ENCODE results near the gene GAPDHS. TPM values are rescaled to one million over a fixed set of nuclear protein-coding genes. Genes with fewer than 3 reads are reported as not detected.

Gene GAPDHS
- total and polyA plus RNA-seq, 2 donors (not counting 1 experiment from before 2014, with no cell fraction given): not detected

GRCh38 chr19:35501684-35502083 lies 31.6 kb upstream of the GAPDHS start:
- H4K20me1 ChIP-seq (ENCODE audit: control insufficient read depth, insufficient read depth, low read length, poor library complexity, severe bottlenecking): no peaks in the 10 kb centered on the region
- no peak overlapping the region for H3K4me2 ChIP-seq (replicated peaks; ENCODE audit: low read depth, low read length, poor library complexity, severe bottlenecking)
- Mint-ChIP-seq H3K4me3 (no peak overlapping the region), H3K27ac (no peak overlapping the region), H3K4me1 (no peaks in the 10 kb centered on the region), H3K9me3 (ENCODE audit: insufficient read depth) (no peaks in the 10 kb centered on the region), H3K27me3 (peaks cover 36% of the 10 kb centered on the region)
- no peak overlapping the region for H3K4me3 ChIP-seq (ENCODE audit: control extremely low read depth in 1 of 5, extremely low read depth in 1 of 5, insufficient read depth in 1 of 5, low read depth in 2 of 5, low read length in 4 of 5)
- no peaks in the 10 kb centered on the region for H3K9me3 ChIP-seq (ENCODE audit: control extremely low read depth in 1 of 3, control insufficient read depth in 2 of 3, insufficient read depth in 1 of 3, low read length in 2 of 3)
- H3K36me3 ChIP-seq (replicated peaks in 1 of 2; ENCODE audit: control extremely low read depth in 1 of 2, control insufficient read depth in 1 of 2, extremely low read depth in 1 of 2, insufficient read depth in 2 of 2, low read length in 1 of 2): no peaks in the 10 kb centered on the region
- no peaks in the 10 kb centered on the region for H3K4me1 ChIP-seq (ENCODE audit: control insufficient read depth in 2 of 2, insufficient read depth in 2 of 2, low read length in 2 of 2)
- intact Hi-C loops (cut with micrococcal nuclease): no loop called here
- H3K79me2 ChIP-seq (ENCODE audit: control insufficient read depth, insufficient read depth, low read length): no peaks in the 10 kb centered on the region
- 78% methylated on average over 8 of the region's 15 CpGs for WGBS (ENCODE audit: insufficient coverage)
- H3K27ac ChIP-seq (ENCODE audit: low read length in 2 of 2): no peak overlapping the region
- no peak for TF ChIP-seq CTCF (IDR thresholded peaks at IDR 0.05)
- TF ChIP-seq EZH2 (IDR thresholded peaks at IDR 0.05; ENCODE audit: borderline replicate concordance, insufficient read depth, low read depth, low read length, poor library complexity, severe bottlenecking): no peak
- ATAC-seq (ENCODE audit: low read depth) (no peak), DNase-seq (no peak)
- H2AFZ ChIP-seq (ENCODE audit: insufficient read depth, low read depth, low read length, poor library complexity, severe bottlenecking): no peak overlapping the region
- H3K27me3 ChIP-seq (replicated peaks in 1 of 4; ENCODE audit: control extremely low read depth in 1 of 4, control insufficient read depth in 3 of 4, insufficient read depth in 4 of 4, low read length in 3 of 4): peaks cover 0 to 21% (median 2%) of the 10 kb centered on the region in 4 experiments
- CTCF ChIA-PET: no interaction called here
- H3K9ac ChIP-seq (ENCODE audit: low read length): no peak overlapping the region
- POLR2A ChIA-PET: interaction anchor here (0.5 kb wide), 1 partner anchor 21 kb away, joined by 5 read pairs; no protein-coding TSS in a partner anchor

- no peak for ATAC-seq (ENCODE audit: low read depth)
- Mint-ChIP-seq H3K4me1 (no peaks in the 10 kb centered on the region), H3K27me3 (peaks cover 45% of the 10 kb centered on the region), H3K4me3 (no peak overlapping the region), H3K27ac (no peak overlapping the region), H3K9me3 (ENCODE audit: insufficient read depth) (no peaks in the 10 kb centered on the region)
- intact Hi-C loops (cut with micrococcal nuclease): no loop called here
- CTCF ChIA-PET: interaction anchor here (0.9 kb wide), 2 partner anchors 12 to 75 kb away, joined by 3 read pairs; no protein-coding TSS in a partner anchor
- POLR2A ChIA-PET: no interaction called here
- H4K20me1 ChIP-seq (ENCODE audit: control insufficient read depth, insufficient read depth, low read length, poor library complexity, severe bottlenecking): no peaks in the 10 kb centered on the region
- WGBS (ENCODE audit: insufficient coverage): no CpG with 5 or more reads among the region's 4 CpGs
- no peak overlapping the region for H3K4me3 ChIP-seq (ENCODE audit: control extremely low read depth in 1 of 5, extremely low read depth in 1 of 5, insufficient read depth in 1 of 5, low read depth in 2 of 5, low read length in 4 of 5)
- no peak overlapping the region for H3K4me2 ChIP-seq (replicated peaks; ENCODE audit: low read depth, low read length, poor library complexity, severe bottlenecking)
- no peaks in the 10 kb centered on the region for H3K9me3 ChIP-seq (ENCODE audit: control extremely low read depth in 1 of 3, control insufficient read depth in 2 of 3, insufficient read depth in 1 of 3, low read length in 2 of 3)
- no peaks in the 10 kb centered on the region for H3K79me2 ChIP-seq (ENCODE audit: control insufficient read depth, insufficient read depth, low read length)
- no peaks in the 10 kb centered on the region for H3K4me1 ChIP-seq (ENCODE audit: control insufficient read depth in 2 of 2, insufficient read depth in 2 of 2, low read length in 2 of 2)
- H3K36me3 ChIP-seq (replicated peaks in 1 of 2; ENCODE audit: control extremely low read depth in 1 of 2, control insufficient read depth in 1 of 2, extremely low read depth in 1 of 2, insufficient read depth in 2 of 2, low read length in 1 of 2): no peaks in the 10 kb centered on the region
- DNase-seq: no peak
- no peak overlapping the region for H3K27ac ChIP-seq (ENCODE audit: low read length in 2 of 2)
- peaks cover 0 to 29% (median 2%) of the 10 kb centered on the region in 4 experiments for H3K27me3 ChIP-seq (replicated peaks in 1 of 4; ENCODE audit: control extremely low read depth in 1 of 4, control insufficient read depth in 3 of 4, insufficient read depth in 4 of 4, low read length in 3 of 4)
- no peak overlapping the region for H2AFZ ChIP-seq (ENCODE audit: insufficient read depth, low read depth, low read length, poor library complexity, severe bottlenecking)
- H3K9ac ChIP-seq (ENCODE audit: low read length): no peak overlapping the region
- TF ChIP-seq CTCF (IDR thresholded peaks at IDR 0.05) (no peak), EZH2 (IDR thresholded peaks at IDR 0.05; ENCODE audit: borderline replicate concordance, insufficient read depth, low read depth, low read length, poor library complexity, severe bottlenecking) (no peak)
Observed at GRCh38 chr19:35502751-35503150, 30.5 kb upstream of the GAPDHS start.

All from B cell (primary cell).